Measurements from ENCODE around the gene IGLL5. TPM values are rescaled to one million over a fixed set of nuclear protein-coding genes. Genes with fewer than 3 reads are reported as not detected.

Gene IGLL5
- total RNA-seq, 1 donor from 2014 or later: not detected

GRCh38 chr22:22906907-22907550 is 19.4 kb downstream of the IGLL5 start:
- DNase-seq (ENCODE audit: low read depth): no peak
- TF ChIP-seq CTCF (conservative IDR thresholded peaks at IDR 0.05; ENCODE audit: low read depth, low read length): no peak
- H3K4me3 ChIP-seq (ENCODE audit: low read depth, low read length): no peak overlapping the region

GRCh38 chr22:22907551-22908494 is 20.2 kb downstream of the IGLL5 start:
- no peak for DNase-seq (ENCODE audit: low read depth)
- H3K4me3 ChIP-seq (ENCODE audit: low read depth, low read length): no peak overlapping the region
- TF ChIP-seq CTCF (conservative IDR thresholded peaks at IDR 0.05; ENCODE audit: low read depth, low read length): no peak

GRCh38 chr22:22908495-22908861 is 20.9 kb downstream of the IGLL5 start:
- H3K4me3 ChIP-seq (ENCODE audit: low read depth, low read length): no peak overlapping the region
- DNase-seq (ENCODE audit: low read depth): no peak
- no peak for TF ChIP-seq CTCF (conservative IDR thresholded peaks at IDR 0.05; ENCODE audit: low read depth, low read length)

- H3K4me3 ChIP-seq (ENCODE audit: low read depth, low read length): no peak overlapping the region
- DNase-seq (ENCODE audit: low read depth): no peak
- no peak for TF ChIP-seq CTCF (conservative IDR thresholded peaks at IDR 0.05; ENCODE audit: low read depth, low read length)
Measured at GRCh38 chr22:22908941-22909604, 21.5 kb downstream of the IGLL5 start.

- H3K4me3 ChIP-seq (ENCODE audit: low read depth, low read length): no peak overlapping the region
- DNase-seq (ENCODE audit: low read depth): no peak
- TF ChIP-seq CTCF (conservative IDR thresholded peaks at IDR 0.05; ENCODE audit: low read depth, low read length): no peak
Measured at GRCh38 chr22:22909605-22910271, 22.1 kb downstream of the IGLL5 start.

- no peak overlapping the region for H3K4me3 ChIP-seq (ENCODE audit: low read depth, low read length)
- TF ChIP-seq CTCF (conservative IDR thresholded peaks at IDR 0.05; ENCODE audit: low read depth, low read length): no peak
- no peak for DNase-seq (ENCODE audit: low read depth)
Measured at GRCh38 chr22:22910272-22911240, 22.9 kb downstream of the IGLL5 start.

All from epithelial cell of proximal tubule (primary cell).